COR-L47 (cell line): ENCODE measurements around the gene DRG2.
A peak's percentile ranks its signal among the peaks of the same experiment; 100 is the strongest.

Source experiments
- DNase-seq: peaks from one replicate; lab custom pipeline; 2025; lab: John Stamatoyannopoulos, UW

Gene DRG2

GRCh38 chr17:18116078-18116477 is 28.3 kb downstream of the DRG2 start:
- DNase-seq, result no peak

DNA sequence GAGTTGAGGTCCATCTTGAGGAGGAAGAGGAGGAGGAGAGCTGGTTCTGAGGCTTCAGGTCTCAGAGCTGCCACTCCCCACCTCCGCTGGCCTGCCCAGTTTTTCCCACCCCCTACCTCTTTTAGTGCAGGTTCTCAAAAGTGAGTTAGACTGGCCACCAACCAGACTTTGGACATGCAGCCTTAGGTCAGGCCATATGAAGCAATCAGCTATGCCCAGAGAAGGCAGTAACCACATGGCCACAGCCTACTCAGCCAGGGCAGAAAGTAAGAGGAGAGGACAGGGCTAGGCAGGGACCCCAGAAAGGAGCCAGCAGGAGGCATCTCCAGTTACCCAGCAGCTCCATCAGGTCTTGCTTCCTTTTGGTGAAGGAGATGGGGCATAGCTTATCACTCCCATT is 29.8 kb downstream of the DRG2 start:
- DNase-seq, result no peak

GRCh38 chr17:18117982-18118975 is 30.5 kb downstream of the DRG2 start:
- no peak for DNase-seq

GRCh38 chr17:18119166-18119745 is 31.5 kb downstream of the DRG2 start:
- no peak for DNase-seq

DNA sequence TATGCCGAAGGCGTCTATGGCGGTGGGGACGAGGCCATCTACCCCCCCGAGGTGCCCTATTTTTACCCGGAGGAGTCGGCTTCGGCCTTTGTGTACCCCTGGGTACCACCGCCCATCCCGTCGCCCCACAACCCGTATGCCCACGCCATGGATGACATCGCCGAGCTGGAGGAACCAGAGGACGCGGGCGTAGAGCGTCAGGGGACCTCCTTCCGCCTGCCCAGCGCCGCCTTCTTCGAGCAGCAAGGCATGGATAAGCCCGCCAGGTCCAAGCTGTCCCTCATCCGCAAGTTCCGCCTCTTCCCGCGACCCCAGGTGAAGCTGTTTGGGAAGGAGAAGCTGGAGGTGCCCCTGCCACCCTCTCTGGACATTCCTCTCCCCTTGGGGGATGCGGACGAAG is 32.2 kb downstream of the DRG2 start:
- DNase-seq, result no peak

DNA sequence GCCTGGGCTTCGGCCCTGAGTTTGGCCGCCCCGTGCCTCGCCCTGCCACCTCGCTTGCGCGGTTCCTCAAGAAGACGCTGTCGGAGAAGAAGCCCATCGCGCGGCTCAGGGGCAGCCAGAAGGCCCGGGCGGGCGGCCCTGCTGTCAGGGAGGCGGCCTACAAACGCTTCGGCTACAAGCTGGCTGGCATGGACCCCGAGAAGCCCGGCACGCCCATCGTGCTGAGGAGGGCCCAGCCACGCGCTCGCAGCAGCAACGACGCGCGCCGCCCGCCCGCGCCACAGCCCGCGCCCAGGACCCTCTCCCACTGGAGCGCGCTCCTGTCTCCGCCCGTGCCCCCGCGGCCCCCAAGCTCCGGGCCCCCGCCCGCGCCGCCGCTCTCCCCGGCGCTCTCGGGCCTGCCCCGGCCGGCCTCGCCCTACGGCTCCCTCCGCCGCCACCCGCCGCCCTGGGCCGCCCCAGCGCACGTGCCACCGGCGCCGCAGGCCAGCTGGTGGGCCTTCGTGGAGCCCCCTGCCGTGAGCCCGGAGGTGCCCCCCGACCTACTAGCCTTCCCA is 32.8 kb downstream of the DRG2 start:
- no peak for DNase-seq

DNA sequence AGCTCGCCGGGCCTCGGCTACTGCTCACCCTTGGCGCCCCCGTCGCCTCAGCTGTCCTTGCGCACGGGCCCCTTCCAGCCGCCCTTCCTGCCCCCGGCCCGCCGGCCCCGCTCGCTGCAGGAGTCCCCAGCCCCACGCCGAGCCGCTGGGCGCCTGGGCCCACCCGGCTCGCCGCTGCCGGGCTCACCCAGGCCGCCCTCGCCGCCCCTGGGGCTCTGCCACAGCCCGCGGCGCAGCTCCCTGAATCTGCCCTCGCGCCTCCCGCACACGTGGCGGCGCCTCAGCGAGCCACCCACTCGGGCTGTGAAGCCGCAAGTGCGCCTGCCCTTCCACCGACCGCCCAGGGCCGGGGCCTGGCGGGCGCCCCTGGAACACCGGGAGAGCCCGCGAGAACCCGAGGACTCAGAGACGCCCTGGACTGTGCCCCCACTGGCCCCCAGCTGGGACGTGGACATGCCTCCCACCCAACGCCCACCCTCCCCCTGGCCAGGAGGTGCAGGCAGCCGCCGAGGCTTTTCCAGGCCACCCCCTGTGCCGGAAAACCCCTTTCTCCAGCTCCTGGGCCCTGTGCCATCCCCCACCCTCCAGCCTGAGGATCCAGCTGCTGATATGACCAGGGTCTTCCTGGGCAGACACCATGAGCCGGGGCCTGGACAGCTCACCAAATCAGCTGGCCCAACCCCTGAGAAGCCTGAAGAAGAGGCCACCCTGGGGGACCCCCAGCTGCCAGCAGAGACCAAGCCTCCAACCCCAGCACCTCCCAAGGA is 33.6 kb downstream of the DRG2 start:
- DNase-seq, result no peak

- DNase-seq, result no peak
These were observed 35.4 kb downstream of the DRG2 start for GRCh38 chr17:18122990-18123753.

GRCh38 chr17:18124345-18125126 is 36.8 kb downstream of the DRG2 start:
- DNase-seq, result no peak

GRCh38 chr17:18129041-18129502 is 41.3 kb downstream of the DRG2 start:
- DNase-seq, result no peak

GRCh38 chr17:18132711-18133110 is 45.0 kb downstream of the DRG2 start:
- DNase-seq, result no peak

GRCh38 chr17:18136357-18136756 is 48.6 kb downstream of the DRG2 start:
- DNase-seq, result no peak

- no peak for DNase-seq
These were observed 50.5 kb downstream of the DRG2 start for GRCh38 chr17:18138065-18138749.

- no peak for DNase-seq
These were observed 51.3 kb downstream of the DRG2 start for GRCh38 chr17:18139092-18139491.

- DNase-seq, result no peak
These were observed 51.8 kb downstream of the DRG2 start for GRCh38 chr17:18139498-18139897.

GRCh38 chr17:18139949-18140348 is 52.2 kb downstream of the DRG2 start:
- DNase-seq, result no peak

- DNase-seq, result no peak
These were observed 52.9 kb downstream of the DRG2 start for GRCh38 chr17:18140648-18141047.

GRCh38 chr17:18141210-18141803 is 53.6 kb downstream of the DRG2 start:
- DNase-seq, result peak; percentile 12

GRCh38 chr17:18142417-18142816 is 54.7 kb downstream of the DRG2 start:
- no peak for DNase-seq
